H1 (cell line): Measurements from ENCODE around the gene B3GALT4. TPM values are rescaled to one million over a fixed set of nuclear protein-coding genes. Genes with fewer than 3 reads are reported as not detected.

Experiments used
- CREB1 ChIP-seq: IDR thresholded peaks from 2 replicates; pipeline ENCODE4 v1.6.1; 2012; ENCODE audit warnings: inconsistent platforms
- EP300 ChIP-seq, 2 experiments: IDR thresholded peaks; 1 replicate in 1 of 2; 2 replicates in 1 of 2; pipeline ENCODE4 v1.6.1; 2011 to 2012; ENCODE audit warnings: low read depth in 2 of 2, low read length in 2 of 2, mild to moderate bottlenecking in 2 of 2, borderline replicate concordance in 1 of 2, inconsistent platforms in 1 of 2, moderate library complexity in 1 of 2
- TAF1 ChIP-seq: IDR thresholded peaks from 2 replicates; pipeline ENCODE4 v1.6.1; 2011; ENCODE audit warnings: mild to moderate bottlenecking, low read depth, low read length
- TCF12 ChIP-seq: IDR thresholded peaks from 2 replicates; pipeline ENCODE4 v1.6.1; 2011; ENCODE audit warnings: low read depth, mild to moderate bottlenecking, low read length
- polyA plus RNA-seq, 7 experiments: library from polyadenylated mRNA; depleted of rRNA in 3 of 7; stranded (reverse) in 5 of 7; unstranded in 2 of 7; fragments of >200 nt in 5 of 7; fragments of 200-250 nt in 2 of 7; gene quantifications; 1 replicate in 5 of 7; 2 replicates in 1 of 7; 4 replicates in 1 of 7; pipeline versions ENCODE4 v1.2.1 to v1.2.3, GENCODE V29; 2011 to 2013; ENCODE audit warnings: missing spikeins in 2 of 7, mixed read lengths in 2 of 7
- total RNA-seq: library from RNA; stranded (reverse); fragmentation: NEBNext Ultra II Directional; extraction: Animal tissue kit (Norgen Biotek cat#: 25700); gene quantifications from 2 replicates; pipeline ENCODE4 v1.2.1, GENCODE V29; 2021
- TF ChIP-seq, protein P1 (sequence below): fragments of 300-600 bp; sonication (generic); IDR thresholded peaks from 2 replicates; pipeline ENCODE4 v1.7.1; 2012; ENCODE audit warnings: low read length, moderate library complexity, mild to moderate bottlenecking, inconsistent platforms; ENCODE audit not compliant: insufficient replicate concordance
- TF ChIP-seq, protein P2 (sequence below): IDR thresholded peaks from 2 replicates; pipeline ENCODE4 v1.6.1; 2012; ENCODE audit warnings: low read length, inconsistent platforms

The B3GALT4 gene
- total and polyA plus RNA-seq, 2 of the 8 experiments (the other 6 are each of a cell fraction or from before 2014, with no cell fraction given): 2.2 to 3.0 TPM

DNA sequence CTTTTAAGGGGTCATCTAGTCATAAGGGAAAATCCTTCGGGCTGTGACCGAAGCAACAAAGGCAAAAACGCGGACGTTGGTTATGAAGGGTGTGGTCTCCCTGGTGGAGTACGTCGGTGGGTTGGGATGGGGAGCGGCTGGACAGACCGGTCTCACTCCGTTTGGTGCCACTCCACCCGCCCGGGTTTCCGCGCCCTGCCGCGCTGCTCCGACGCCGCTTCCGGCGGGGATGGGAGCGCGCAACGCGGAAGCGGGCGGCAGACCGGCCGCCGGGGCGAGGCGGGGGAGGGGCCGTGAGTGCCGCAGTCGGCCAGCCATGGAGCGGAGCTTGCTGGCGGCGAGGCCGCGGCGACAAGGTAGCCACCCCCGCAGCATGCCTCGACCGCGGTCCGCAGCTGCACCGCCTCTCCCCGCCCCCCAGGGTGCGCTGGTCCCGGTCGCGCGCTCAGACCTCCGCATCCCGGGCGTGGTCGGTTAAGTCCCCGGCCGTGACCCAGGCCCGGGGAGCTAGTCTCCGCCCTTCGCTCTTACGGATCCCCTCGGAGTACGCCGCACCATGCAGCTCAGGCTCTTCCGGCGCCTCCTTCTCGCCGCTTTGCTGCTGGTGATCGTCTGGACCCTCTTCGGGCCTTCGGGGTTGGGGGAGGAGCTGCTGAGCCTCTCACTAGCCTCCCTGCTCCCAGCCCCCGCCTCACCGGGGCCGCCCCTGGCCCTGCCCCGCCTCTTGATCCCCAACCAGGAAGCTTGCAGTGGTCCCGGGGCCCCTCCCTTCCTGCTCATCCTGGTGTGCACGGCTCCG is at the start of gene B3GALT4 (continued):
- TF ChIP-seq, protein P1, sequence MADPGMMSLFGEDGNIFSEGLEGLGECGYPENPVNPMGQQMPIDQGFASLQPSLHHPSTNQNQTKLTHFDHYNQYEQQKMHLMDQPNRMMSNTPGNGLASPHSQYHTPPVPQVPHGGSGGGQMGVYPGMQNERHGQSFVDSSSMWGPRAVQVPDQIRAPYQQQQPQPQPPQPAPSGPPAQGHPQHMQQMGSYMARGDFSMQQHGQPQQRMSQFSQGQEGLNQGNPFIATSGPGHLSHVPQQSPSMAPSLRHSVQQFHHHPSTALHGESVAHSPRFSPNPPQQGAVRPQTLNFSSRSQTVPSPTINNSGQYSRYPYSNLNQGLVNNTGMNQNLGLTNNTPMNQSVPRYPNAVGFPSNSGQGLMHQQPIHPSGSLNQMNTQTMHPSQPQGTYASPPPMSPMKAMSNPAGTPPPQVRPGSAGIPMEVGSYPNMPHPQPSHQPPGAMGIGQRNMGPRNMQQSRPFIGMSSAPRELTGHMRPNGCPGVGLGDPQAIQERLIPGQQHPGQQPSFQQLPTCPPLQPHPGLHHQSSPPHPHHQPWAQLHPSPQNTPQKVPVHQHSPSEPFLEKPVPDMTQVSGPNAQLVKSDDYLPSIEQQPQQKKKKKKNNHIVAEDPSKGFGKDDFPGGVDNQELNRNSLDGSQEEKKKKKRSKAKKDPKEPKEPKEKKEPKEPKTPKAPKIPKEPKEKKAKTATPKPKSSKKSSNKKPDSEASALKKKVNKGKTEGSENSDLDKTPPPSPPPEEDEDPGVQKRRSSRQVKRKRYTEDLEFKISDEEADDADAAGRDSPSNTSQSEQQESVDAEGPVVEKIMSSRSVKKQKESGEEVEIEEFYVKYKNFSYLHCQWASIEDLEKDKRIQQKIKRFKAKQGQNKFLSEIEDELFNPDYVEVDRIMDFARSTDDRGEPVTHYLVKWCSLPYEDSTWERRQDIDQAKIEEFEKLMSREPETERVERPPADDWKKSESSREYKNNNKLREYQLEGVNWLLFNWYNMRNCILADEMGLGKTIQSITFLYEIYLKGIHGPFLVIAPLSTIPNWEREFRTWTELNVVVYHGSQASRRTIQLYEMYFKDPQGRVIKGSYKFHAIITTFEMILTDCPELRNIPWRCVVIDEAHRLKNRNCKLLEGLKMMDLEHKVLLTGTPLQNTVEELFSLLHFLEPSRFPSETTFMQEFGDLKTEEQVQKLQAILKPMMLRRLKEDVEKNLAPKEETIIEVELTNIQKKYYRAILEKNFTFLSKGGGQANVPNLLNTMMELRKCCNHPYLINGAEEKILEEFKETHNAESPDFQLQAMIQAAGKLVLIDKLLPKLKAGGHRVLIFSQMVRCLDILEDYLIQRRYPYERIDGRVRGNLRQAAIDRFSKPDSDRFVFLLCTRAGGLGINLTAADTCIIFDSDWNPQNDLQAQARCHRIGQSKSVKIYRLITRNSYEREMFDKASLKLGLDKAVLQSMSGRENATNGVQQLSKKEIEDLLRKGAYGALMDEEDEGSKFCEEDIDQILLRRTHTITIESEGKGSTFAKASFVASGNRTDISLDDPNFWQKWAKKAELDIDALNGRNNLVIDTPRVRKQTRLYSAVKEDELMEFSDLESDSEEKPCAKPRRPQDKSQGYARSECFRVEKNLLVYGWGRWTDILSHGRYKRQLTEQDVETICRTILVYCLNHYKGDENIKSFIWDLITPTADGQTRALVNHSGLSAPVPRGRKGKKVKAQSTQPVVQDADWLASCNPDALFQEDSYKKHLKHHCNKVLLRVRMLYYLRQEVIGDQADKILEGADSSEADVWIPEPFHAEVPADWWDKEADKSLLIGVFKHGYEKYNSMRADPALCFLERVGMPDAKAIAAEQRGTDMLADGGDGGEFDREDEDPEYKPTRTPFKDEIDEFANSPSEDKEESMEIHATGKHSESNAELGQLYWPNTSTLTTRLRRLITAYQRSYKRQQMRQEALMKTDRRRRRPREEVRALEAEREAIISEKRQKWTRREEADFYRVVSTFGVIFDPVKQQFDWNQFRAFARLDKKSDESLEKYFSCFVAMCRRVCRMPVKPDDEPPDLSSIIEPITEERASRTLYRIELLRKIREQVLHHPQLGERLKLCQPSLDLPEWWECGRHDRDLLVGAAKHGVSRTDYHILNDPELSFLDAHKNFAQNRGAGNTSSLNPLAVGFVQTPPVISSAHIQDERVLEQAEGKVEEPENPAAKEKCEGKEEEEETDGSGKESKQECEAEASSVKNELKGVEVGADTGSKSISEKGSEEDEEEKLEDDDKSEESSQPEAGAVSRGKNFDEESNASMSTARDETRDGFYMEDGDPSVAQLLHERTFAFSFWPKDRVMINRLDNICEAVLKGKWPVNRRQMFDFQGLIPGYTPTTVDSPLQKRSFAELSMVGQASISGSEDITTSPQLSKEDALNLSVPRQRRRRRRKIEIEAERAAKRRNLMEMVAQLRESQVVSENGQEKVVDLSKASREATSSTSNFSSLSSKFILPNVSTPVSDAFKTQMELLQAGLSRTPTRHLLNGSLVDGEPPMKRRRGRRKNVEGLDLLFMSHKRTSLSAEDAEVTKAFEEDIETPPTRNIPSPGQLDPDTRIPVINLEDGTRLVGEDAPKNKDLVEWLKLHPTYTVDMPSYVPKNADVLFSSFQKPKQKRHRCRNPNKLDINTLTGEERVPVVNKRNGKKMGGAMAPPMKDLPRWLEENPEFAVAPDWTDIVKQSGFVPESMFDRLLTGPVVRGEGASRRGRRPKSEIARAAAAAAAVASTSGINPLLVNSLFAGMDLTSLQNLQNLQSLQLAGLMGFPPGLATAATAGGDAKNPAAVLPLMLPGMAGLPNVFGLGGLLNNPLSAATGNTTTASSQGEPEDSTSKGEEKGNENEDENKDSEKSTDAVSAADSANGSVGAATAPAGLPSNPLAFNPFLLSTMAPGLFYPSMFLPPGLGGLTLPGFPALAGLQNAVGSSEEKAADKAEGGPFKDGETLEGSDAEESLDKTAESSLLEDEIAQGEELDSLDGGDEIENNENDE: no peak
- TF ChIP-seq TAF1: peak; percentile 53
- TF ChIP-seq TCF12: no peak
- TF ChIP-seq, protein P2, sequence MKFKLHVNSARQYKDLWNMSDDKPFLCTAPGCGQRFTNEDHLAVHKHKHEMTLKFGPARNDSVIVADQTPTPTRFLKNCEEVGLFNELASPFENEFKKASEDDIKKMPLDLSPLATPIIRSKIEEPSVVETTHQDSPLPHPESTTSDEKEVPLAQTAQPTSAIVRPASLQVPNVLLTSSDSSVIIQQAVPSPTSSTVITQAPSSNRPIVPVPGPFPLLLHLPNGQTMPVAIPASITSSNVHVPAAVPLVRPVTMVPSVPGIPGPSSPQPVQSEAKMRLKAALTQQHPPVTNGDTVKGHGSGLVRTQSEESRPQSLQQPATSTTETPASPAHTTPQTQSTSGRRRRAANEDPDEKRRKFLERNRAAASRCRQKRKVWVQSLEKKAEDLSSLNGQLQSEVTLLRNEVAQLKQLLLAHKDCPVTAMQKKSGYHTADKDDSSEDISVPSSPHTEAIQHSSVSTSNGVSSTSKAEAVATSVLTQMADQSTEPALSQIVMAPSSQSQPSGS: peak; percentile 58; the same call in 1 of the 2 replicates
- 0 out of 3 replicates have a peak, but pooled peaks of 1 of the 2 experiments have one; percentile 23 for TF ChIP-seq EP300 (IDR thresholded peaks at IDR 0.05; ENCODE audit: borderline replicate concordance in 1 of 2, low read depth in 2 of 2, low read length in 2 of 2)
- TF ChIP-seq CREB1: no peak; the same call in none of the 2 replicates
